Measurements from ENCODE around the gene ALG2. TPM values are rescaled to one million over a fixed set of nuclear protein-coding genes. Genes with fewer than 3 reads are reported as not detected.

Gene ALG2
- total and polyA plus RNA-seq, 9 of the 15 experiments (the other 6 are each of a cell fraction or from before 2014, with no cell fraction given) = 4.9 to 41.9 (median 20.2) TPM

DNA sequence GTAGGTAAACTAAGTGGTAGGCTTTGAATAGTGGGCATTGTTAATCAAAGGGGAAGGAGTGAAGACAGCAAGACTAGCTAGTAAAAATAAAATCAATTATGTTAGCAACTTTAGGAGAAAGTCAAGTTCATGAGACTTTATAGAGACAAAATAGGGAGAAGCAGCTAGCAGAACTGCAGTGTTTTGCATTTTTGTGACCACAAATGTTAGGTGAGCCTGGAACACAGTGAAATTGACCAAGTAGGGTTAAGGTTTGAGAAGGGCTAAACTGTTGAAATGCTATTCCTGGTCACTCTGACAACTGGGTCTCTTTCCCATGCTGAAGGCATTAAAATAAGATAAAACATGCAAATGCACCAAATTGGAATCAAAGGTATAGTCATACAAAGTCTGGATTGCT is 13.3 kb upstream of the ALG2 start (continued):
- TF ChIP-seq BRD4 (IDR thresholded peaks at IDR 0.05) (no peak), NRF1 (conservative IDR thresholded peaks at IDR 0.05 in 1 of 2, IDR thresholded peaks at IDR 0.05 in 1 of 2) (no peak), FOSL1 (tag; conservative IDR thresholded peaks at IDR 0.05) (no peak), HNRNPH1 (optimal IDR thresholded peaks at IDR 0.05; ENCODE audit: low read depth, low read length) (no peak)

- 69% methylated on average over 2 of the region's 2 CpGs for WGBS (ENCODE audit: insufficient coverage, low coverage, missing lambda C conversion rate)
- CTCF ChIA-PET (ENCODE audit: low intra/inter-chr PET ratio) = no interaction called here
- in situ Hi-C loops (cut with MboI) = no loop called here
Observed at GRCh38 chr9:99234618-99235017, 12.9 kb upstream of the ALG2 start.

More at GRCh38 chr9:99234618-99235017, 12.9 kb upstream of the ALG2 start:
- no peaks in the 10 kb centered on the region for H4K20me1 ChIP-seq (replicated peaks; ENCODE audit: control insufficient read depth, insufficient read depth, low read length)
- H3K27ac ChIP-seq (ENCODE audit: extremely low read depth, low read depth, low read length) = no peak overlapping the region
- H3K4me3 ChIP-seq = no peak overlapping the region
- H3K9me1 ChIP-seq (ENCODE audit: control insufficient read depth, insufficient read depth, low read length) = no peaks in the 10 kb centered on the region
- no peak overlapping the region for H2AFZ ChIP-seq (ENCODE audit: low read depth, low read length)
- H3K4me2 ChIP-seq (ENCODE audit: insufficient read depth, low read length) = no peak overlapping the region
- no peak for FAIRE-seq
- H3K9me3 ChIP-seq (replicated peaks; ENCODE audit: control insufficient read depth, insufficient read depth, low read depth, low read length) = no peaks in the 10 kb centered on the region; the same call in 1 of the 2 replicates
- no peak for TF ChIP-seq ARHGAP35 (IDR thresholded peaks at IDR 0.05; ENCODE audit: partially characterized antibody)
- no peak for TF ChIP-seq RBM39 (optimal IDR thresholded peaks at IDR 0.05; ENCODE audit: low read depth, low read length)
- no peak for TF ChIP-seq NFE2 (IDR thresholded peaks at IDR 0.05; ENCODE audit: low read depth)
- TF ChIP-seq STAG1 (CRISPR knock-in tag; IDR thresholded peaks at IDR 0.05; ENCODE audit: borderline replicate concordance) = no peak
- TF ChIP-seq, protein P1, sequence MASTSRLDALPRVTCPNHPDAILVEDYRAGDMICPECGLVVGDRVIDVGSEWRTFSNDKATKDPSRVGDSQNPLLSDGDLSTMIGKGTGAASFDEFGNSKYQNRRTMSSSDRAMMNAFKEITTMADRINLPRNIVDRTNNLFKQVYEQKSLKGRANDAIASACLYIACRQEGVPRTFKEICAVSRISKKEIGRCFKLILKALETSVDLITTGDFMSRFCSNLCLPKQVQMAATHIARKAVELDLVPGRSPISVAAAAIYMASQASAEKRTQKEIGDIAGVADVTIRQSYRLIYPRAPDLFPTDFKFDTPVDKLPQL (IDR thresholded peaks at IDR 0.05; ENCODE audit: extremely low read depth, insufficient read length) = no peak
- no peak for TF ChIP-seq BRF2 (IDR thresholded peaks at IDR 0.05; ENCODE audit: borderline replicate concordance, insufficient read depth, insufficient read length)
- no peak for TF ChIP-seq SOX6 (IDR thresholded peaks at IDR 0.05)
- TF ChIP-seq MAZ (CRISPR knock-in tag; conservative IDR thresholded peaks at IDR 0.05 in 1 of 2, IDR thresholded peaks at IDR 0.05 in 1 of 2) = no peak
- TF ChIP-seq TRIM25 (IDR thresholded peaks at IDR 0.05; ENCODE audit: borderline replicate concordance) = no peak
- no peaks in the 10 kb centered on the region for H3K79me2 ChIP-seq (ENCODE audit: control insufficient read depth, insufficient read depth, low read length)
- no peak for DNase-seq (ENCODE audit: extremely low read depth in 1 of 4, low spot score in 3 of 4)
- intact Hi-C loops (cut with micrococcal nuclease) = no loop called here
- H3K9ac ChIP-seq (ENCODE audit: insufficient read depth in 1 of 2, low read depth in 2 of 2, low read length in 2 of 2) = no peak overlapping the region
- ATAC-seq = no peak
- no TSS peak for BruUV-seq (replicated peaks)
- H3K36me3 ChIP-seq (ENCODE audit: control insufficient read depth, insufficient read depth, low read length) = peaks cover 35% of the 10 kb centered on the region; the same call in 2 of the 3 replicates
- POLR2A ChIA-PET = interaction anchor here (0.8 to 1.4 kb wide), 3 partner anchors 9 to 262 kb away, joined by 3 to 6 read pairs (median 4); no protein-coding TSS in a partner anchor
- no peaks in the 10 kb centered on the region for H3K27me3 ChIP-seq (ENCODE audit: control insufficient read depth in 2 of 2, insufficient read depth in 2 of 2, low read length in 2 of 2)
- H3K4me1 ChIP-seq (replicated peaks in 1 of 2; ENCODE audit: control insufficient read depth in 2 of 2, insufficient read depth in 2 of 2, low read length in 2 of 2) = peaks cover 0 to 3% of the 10 kb centered on the region in 2 experiments; a peak in 2 of 5 replicates
